Measurements from ENCODE around the gene EPB42.
"Not testable (repeated sequence)": the region's sequence is repeated elsewhere in the genome, so short reads cannot be mapped to it uniquely, and the experiment has no call there.

The EPB42 gene

DNA sequence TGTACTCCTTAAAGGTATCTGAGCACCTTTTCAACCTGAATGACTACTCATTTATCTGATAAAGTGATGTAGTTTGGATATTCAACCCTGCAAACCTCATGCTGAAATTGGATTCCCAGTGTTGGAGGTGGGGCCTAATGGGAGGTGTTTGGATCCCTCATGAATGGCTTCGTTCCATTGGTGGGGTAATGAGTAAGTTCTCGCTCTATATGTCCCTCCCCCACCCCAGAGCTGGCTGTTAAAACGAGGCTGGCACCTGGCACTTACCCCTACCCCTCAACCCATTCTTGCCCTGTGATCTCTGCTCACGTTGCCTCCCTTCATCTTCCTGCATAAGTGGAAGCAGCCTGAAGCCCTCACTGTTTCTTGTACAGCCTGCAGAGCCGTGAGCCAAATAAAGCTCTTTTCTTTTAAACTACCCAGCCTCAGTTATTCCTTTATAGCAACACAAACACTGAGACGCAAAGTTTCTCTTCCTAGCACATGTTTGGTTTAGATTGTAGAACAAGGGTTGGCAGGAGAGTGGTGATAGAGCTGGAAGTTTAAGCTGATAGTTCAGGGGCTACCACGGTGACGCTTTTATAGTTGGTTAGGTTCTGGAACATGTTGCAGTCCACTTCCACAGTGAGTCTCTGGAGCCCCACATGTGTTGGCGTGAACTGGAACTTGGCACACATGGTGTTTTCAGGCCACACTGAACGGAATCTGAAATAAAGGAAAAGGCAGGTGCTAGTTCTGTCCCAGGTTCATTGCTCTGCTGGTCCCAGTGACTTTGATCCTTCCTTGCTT is 23.9 kb downstream of the EPB42 start:
- FAIRE-seq = no peak
- no peak for DNase-seq (ENCODE audit: insufficient read length, low spot score)

DNA sequence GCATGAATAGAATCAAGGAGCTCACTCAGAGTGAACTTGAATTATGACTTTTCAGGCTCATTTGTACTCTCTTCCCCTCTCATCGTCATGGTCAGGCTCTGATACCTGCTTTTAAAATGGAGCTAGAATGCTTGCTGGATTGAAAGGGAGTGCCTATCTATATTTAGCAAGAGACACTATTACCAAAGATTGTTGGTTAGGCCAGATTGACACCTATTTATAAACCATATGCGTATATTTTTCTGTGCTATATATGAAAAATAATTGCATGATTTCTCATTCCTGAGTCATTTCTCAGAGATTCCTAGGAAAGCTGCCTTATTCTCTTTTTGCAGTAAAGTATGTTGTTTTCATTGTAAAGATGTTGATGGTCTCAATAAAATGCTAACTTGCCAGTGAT is 26.0 kb downstream of the EPB42 start:
- TF ChIP-seq POLR2A (IDR thresholded peaks at IDR 0.05; ENCODE audit: low read depth, low read length) = no peak
- DNase-seq (ENCODE audit: insufficient read length, low spot score) (no peak), FAIRE-seq (no peak)

More for the DNA sequence above, 23.9 kb downstream of the EPB42 start:
- TF ChIP-seq POLR2A (IDR thresholded peaks at IDR 0.05; ENCODE audit: low read depth, low read length) = no peak

DNA sequence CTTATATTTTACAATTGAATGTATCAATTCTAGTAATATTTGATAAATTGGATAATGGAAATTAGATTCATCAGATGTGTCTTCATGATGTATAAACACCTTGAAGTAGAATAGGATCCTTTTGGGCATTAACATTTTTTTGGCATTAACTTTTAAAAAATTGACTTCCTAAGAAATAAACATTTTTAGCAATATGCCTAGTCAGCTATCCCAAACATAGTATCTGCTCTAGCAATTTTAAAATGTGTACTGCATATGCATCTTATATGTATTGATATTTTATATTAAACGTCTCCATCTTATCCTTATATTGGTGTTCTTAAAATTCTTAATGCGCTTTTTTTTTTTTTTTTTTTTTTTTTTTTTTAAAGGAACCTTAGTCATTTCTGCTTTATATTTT is 27.1 kb downstream of the EPB42 start:
- DNase-seq (ENCODE audit: insufficient read length, low spot score) (no peak), FAIRE-seq (no peak)
- no peak for TF ChIP-seq POLR2A (IDR thresholded peaks at IDR 0.05; ENCODE audit: low read depth, low read length)

DNA sequence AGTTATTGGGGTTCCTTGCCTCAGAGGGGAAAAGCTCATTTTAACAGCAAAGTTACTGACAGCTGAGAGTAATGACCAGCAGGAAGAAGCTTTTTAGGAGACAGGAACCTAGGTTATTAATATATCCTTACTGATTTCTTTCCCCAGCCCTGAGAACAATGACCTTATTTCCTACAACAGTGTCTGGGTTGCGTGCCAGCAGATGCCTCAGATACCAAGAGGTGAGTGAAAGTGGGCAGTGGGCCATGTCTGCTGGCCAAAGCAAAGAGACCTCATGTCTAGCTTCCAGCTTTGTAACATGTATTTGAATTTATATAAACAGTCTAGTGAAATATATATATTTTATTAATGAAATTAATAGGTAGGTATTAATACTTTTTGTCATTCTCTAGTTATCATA is 30.6 kb downstream of the EPB42 start:
- TF ChIP-seq POLR2A (IDR thresholded peaks at IDR 0.05; ENCODE audit: low read depth, low read length) = no peak
- DNase-seq (ENCODE audit: insufficient read length, low spot score) (no peak), FAIRE-seq (no peak)

DNA sequence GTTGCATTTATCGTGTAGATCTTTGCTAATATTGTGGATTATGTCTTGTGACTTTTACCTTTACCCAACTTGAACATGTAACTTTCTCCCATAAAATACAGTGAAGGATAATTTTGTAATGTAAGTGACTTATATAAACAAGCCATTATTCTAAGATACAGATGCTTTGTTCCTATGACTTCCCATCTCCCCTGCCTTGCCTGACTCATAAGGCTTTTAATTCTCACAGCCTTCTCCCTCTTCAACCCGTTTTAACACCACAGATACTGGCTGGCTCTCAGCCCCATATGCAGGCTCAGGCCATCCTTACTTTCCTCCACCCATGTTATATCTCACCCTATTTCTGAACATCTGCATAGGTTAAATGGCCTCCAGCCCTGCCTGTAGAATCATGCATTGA is 31.5 kb downstream of the EPB42 start:
- no peak for TF ChIP-seq POLR2A (IDR thresholded peaks at IDR 0.05; ENCODE audit: low read depth, low read length)
- FAIRE-seq (peak; percentile 55), DNase-seq (ENCODE audit: insufficient read length, low spot score) (no peak)

DNA sequence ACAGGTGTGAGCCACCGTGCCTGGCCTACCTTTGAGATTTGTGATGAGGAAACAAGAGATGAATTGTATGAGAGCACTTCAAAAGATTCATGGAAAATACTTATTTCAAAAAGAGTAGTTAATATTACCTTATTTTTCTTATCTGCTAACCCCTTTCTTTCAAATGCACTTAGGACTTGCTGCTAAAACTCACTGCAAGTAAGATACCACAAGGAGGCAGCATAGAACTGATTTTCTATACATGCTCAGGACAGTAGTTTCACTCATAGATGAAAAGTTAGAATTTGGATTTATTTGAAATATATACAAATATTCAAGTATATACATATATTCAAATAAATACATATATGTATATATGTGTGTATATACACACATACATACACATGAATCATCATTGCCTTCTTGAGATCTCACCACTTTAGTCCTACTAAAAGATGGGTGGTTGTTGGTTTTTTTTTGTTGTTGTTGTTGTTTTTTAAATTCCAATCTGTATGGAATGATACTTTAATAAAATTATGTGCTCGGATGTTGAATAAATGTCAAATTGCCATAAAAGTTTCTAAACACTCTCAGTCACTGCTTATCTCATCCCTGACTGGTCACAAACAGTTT is 33.2 kb downstream of the EPB42 start:
- DNase-seq (ENCODE audit: insufficient read length, low spot score) (no peak), FAIRE-seq (peak; percentile 41)
- TF ChIP-seq POLR2A (IDR thresholded peaks at IDR 0.05; ENCODE audit: low read depth, low read length) = no peak

DNA sequence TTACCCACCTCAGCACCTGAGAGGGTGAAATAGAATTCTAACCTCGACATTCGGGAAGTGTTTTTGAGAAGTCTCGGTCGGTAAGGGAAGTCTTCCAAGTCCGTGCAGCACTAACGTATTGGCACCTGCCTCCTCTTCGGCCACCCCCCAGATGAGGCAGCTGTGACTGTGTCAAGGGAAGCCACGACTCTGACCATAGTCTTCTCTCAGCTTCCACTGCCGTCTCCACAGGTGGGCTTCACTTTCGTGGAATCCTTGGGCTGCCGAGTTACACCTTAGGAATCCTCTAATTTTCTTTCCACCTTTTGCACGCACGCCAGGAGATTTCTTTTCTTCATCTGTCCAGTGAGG is 34.8 kb downstream of the EPB42 start:
- FAIRE-seq = peak; percentile 58
- TF ChIP-seq POLR2A (IDR thresholded peaks at IDR 0.05; ENCODE audit: low read depth, low read length) = no peak
- no peak for DNase-seq (ENCODE audit: insufficient read length, low spot score)

DNA sequence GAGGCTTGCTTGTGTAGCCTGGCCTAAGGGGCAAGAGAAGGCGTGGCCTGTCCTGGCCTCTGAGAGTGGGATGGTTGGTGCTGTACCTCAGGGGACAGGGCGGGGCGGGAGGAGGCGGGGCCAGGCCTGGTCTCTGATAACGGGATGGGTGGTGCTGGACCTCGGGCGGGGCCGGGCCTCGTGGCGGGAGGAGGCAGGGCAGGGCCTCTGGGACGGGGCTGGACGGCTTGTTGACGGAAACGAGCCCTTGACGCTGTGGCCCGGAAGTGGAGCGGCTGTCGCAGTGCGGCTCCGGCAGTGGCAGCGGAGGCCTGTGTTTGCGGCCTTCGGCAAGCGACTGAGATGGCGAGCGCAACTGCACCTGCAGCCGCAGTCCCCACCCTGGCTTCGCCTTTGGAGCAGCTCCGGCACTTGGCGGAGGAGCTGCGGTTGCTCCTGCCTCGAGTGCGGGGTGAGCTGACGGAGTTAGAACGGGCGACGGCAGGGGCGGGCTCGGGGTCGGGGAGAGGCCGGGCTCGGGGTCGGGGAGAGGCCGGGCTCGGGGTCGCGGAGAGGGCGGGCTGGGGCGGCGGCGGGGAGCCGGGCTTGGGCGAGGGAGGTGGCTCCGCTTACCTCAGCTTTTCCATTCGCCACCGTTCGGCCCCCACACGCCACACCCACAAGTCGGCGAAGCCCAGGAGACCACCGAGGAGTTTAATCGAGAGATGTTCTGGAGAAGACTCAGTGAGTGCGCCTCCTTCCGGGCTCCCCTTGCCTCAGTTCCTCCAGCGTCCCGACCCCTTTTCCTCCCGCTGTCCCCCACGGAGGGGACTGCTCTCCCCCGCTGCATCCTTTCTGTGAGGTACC is 35.4 kb downstream of the EPB42 start, which contains the start of gene CCNDBP1:
CCNDBP1 (plus strand) TSS at position 247 of the 846 bp plus-strand sequence; CDS start at position 343, 96 bp downstream.
- TF ChIP-seq POLR2A (IDR thresholded peaks at IDR 0.05; ENCODE audit: low read depth, low read length) = peak; percentile 81
- FAIRE-seq (peak; percentile 99), DNase-seq (ENCODE audit: insufficient read length, low spot score) (peak; percentile 96)

DNA sequence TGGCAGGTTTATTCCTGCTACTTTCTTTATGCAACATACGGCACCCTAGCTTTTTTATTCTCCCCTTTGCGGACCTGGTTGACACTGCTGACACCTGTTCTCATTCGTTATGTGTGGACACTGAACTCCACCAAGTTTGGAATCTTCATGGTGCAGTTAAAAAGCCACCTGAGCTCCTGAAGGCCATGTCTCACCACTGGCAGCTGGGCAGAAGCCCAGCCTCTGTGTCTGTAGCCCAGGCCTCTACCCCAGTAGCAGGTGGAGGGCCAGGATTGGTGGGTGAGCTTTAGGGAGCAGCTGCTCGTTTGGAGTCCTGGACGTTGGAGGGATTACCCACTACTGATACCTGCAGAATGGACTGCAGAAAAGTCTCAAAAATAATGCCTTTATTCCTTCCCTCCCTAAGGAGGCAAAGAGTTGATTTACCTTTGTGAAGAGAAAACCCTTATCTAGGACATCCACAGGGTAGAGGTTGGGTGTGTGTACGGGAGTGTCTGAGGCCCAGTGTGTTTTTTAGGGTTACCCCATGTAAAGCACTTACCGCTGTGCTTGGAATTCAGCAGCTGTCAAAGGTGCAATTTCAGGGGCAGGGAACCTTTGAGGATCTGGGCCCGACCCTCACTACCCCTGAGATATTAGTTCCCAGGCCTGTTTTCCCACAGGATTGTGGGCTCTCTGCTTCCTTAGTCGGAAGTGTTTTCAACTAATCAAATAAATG is 36.3 kb downstream of the EPB42 start:
- FAIRE-seq (peak; percentile 23), DNase-seq (ENCODE audit: insufficient read length, low spot score) (no peak)
- TF ChIP-seq POLR2A (IDR thresholded peaks at IDR 0.05; ENCODE audit: low read depth, low read length) = no peak

DNA sequence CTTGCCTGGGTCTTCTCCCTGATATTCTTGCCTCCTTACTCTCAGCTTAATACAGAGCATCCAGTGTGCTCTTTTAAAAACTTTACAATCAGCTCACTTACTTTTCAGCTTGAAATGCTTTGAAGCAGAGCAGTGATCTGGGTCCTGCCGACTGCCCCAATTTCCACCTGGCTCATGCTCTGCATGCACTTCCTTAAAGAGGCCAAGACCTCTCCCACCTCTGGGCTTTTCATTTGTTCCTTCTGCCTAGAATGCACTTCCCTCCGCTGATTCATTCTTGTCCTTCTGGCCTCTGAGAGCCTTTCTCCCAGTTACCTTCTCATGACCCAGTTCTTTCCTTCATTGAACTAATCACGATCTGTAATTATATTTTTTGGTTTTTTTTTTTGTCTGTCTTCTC is 37.5 kb downstream of the EPB42 start:
- DNase-seq (ENCODE audit: insufficient read length, low spot score) (no peak), FAIRE-seq (peak; percentile 33)
- TF ChIP-seq POLR2A (IDR thresholded peaks at IDR 0.05; ENCODE audit: low read depth, low read length) = no peak

DNA sequence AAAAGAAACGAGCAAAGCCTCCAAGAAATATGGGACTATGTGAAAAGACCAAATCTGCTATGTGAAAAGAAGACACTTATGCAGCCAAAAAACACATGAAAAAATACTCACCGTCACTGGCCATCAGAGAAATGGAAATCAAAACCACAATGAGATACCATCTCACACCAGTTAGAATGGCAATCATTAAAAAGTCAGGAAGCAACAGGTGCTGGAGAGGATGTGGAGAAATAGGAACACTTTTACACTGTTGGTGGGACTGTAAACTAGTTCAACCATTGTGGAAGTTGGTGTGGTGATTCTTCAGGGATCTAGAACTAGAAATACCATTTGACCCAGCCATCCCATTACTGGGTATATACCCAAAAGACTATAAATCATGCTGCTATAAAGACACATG is 43.7 kb downstream of the EPB42 start:
- not testable (repeated sequence) for FAIRE-seq; DNase-seq (ENCODE audit: insufficient read length, low spot score)

DNA sequence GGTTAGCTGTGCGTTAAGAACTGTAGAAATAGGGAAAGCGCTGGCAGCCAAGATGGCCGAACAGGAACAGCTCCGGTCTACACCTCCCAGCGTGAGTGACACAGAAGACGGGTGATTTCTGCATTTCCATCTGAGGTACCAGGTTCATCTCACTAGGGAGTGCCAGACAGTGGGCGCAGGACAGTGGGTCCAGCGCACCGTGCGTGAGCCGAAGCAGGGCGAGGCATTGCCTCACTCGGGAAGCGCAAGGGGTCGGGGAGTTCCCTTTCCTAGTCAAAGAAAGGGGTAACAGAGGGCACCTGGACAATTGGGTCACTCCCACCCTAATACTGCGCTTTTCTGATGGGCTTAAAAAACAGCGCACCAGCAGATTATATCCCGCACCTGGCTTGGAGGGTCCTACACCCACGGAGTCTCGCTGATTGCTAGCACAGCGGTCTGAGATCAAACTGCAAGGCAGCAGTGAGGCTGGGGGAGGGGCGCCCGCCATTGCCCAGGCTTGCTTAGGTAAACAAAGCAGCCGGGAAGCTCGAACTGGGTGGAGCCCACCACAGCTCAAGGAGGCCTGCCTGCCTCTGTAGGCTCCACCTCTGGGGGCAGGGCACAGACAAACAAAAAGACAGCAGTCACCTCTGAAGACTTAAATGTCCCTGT is 45.0 kb downstream of the EPB42 start:
- not testable (repeated sequence) for FAIRE-seq; DNase-seq (ENCODE audit: insufficient read length, low spot score)

DNA sequence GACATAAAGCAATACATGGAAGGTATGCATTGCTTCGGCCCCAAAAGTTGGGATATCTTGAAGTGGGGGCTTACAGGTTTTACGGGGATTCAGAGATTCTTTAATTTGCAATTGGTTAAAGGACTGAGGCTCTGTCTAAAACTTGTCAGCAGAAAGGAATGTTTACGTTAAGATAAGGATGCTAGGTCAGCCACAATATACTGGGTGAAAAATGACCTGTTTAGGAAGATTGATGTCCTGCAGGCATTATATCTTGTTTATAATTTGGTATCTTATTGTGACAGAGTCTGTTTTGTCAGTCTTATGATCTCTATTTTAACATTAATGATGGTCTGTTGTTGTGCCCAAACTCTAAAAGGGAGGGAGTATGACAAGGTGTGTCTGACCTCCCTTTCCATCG is 50.9 kb downstream of the EPB42 start:
- DNase-seq (ENCODE audit: insufficient read length, low spot score) (no peak), FAIRE-seq (peak; percentile 73)
- no peak for TF ChIP-seq POLR2A (IDR thresholded peaks at IDR 0.05; ENCODE audit: low read depth, low read length)
